Activated gamma-delta T cell treated with anti-CD3 and anti-CD28 coated beads, Interleukin-2, amount 50 U/mL, for 16 hours (primary cell): Measurements from ENCODE around the gene MYO18A.
"Not testable (repeated sequence)": the region's sequence is repeated elsewhere in the genome, so short reads cannot be mapped to it uniquely, and the experiment has no call there.

Source experiments
- DNase-seq: peaks from one replicate; pipeline ENCODE4 v3.0.0-alpha.2; 2020; ENCODE audit warnings: low read depth

Gene MYO18A

GRCh38 chr17:29147228-29147627 lies 33.0 kb downstream of the MYO18A start:
- DNase-seq: not testable (repeated sequence)

GRCh38 chr17:29146369-29146972 lies 33.7 kb downstream of the MYO18A start:
- DNase-seq: no peak

GRCh38 chr17:29145289-29146073 lies 34.7 kb downstream of the MYO18A start:
- peak; percentile 47 for DNase-seq

GRCh38 chr17:29143894-29144293 lies 36.3 kb downstream of the MYO18A start:
- DNase-seq: no peak

- DNase-seq: no peak
Measured at GRCh38 chr17:29141514-29141876, 38.7 kb downstream of the MYO18A start.

- no peak for DNase-seq
Measured at GRCh38 chr17:29140631-29141513, 39.3 kb downstream of the MYO18A start.

- DNase-seq: peak; percentile 79
Measured at GRCh38 chr17:29140051-29140621, 40.1 kb downstream of the MYO18A start.

- no peak for DNase-seq
Measured at GRCh38 chr17:29138971-29139691, 41.1 kb downstream of the MYO18A start.

GRCh38 chr17:29138184-29138955 lies 41.8 kb downstream of the MYO18A start:
- peak; percentile 34 for DNase-seq

- DNase-seq: no peak
Measured at GRCh38 chr17:29136998-29137730, 43.0 kb downstream of the MYO18A start.

GRCh38 chr17:29135464-29135863 lies 44.7 kb downstream of the MYO18A start:
- no peak for DNase-seq

- DNase-seq: no peak
Measured at GRCh38 chr17:29133121-29133713, 47.0 kb downstream of the MYO18A start.

- no peak for DNase-seq
Measured at GRCh38 chr17:29131814-29132682, 48.1 kb downstream of the MYO18A start.

- no peak for DNase-seq
Measured at GRCh38 chr17:29129731-29130130, 50.5 kb downstream of the MYO18A start.

- no peak for DNase-seq
Measured at GRCh38 chr17:29127840-29128239, 52.4 kb downstream of the MYO18A start.

- no peak for DNase-seq
Measured at GRCh38 chr17:29126268-29126930, 53.8 kb downstream of the MYO18A start.

GRCh38 chr17:29125651-29126050 lies 54.5 kb downstream of the MYO18A start:
- DNase-seq: no peak

GRCh38 chr17:29124925-29125273 lies 55.3 kb downstream of the MYO18A start:
- no peak for DNase-seq
